OCI-LY1 (cell line): ENCODE results near the gene GLT8D1.
"Not testable (repeated sequence)": the region's sequence is repeated elsewhere in the genome, so short reads cannot be mapped to it uniquely, and the experiment has no call there.

Source experiments
- H2AFZ ChIP-seq: fragments of 200-600 bp; sonication (generic), shearing (Covaris generic); 2 replicates; pipeline ENCODE4 v1.6.0; 2014; ENCODE audit warnings: antibody characterized with exemption, mild to moderate bottlenecking, low read length
- H3F3A ChIP-seq: fragments of 200-600 bp; sonication (generic), shearing (Covaris generic); 2 replicates; pipeline ENCODE4 v1.6.0; 2014; ENCODE audit warnings: mild to moderate bottlenecking, antibody characterized with exemption, low read length, moderate library complexity; ENCODE audit not compliant: insufficient read depth
- H3K27ac ChIP-seq: fragments of 200-600 bp; sonication (generic); 2 replicates; pipeline ENCODE4 v1.5.1; 2014; ENCODE audit warnings: low read length, mixed run types, mild to moderate bottlenecking, low read depth; ENCODE audit not compliant: poor library complexity, severe bottlenecking
- H3K27me3 ChIP-seq: fragments of 200-600 bp; sonication (generic); 2 replicates; pipeline ENCODE4 v1.6.0; 2014; ENCODE audit warnings: antibody characterized with exemption, mild to moderate bottlenecking, low read length, moderate library complexity; ENCODE audit not compliant: insufficient read depth
- H3K36me3 ChIP-seq: fragments of 200-600 bp; sonication (generic); 2 replicates; pipeline ENCODE4 v1.6.1; 2014; ENCODE audit warnings: mild to moderate bottlenecking, antibody characterized with exemption, low read length, moderate library complexity, mixed read lengths; ENCODE audit not compliant: insufficient read depth
- H3K4me1 ChIP-seq: fragments of 200-600 bp; sonication (generic); 2 replicates; pipeline ENCODE4 v1.5.1; 2014; ENCODE audit warnings: mild to moderate bottlenecking, low read length, moderate library complexity; ENCODE audit not compliant: insufficient read depth, severe bottlenecking
- H3K4me2 ChIP-seq: fragments of 200-600 bp; sonication (generic), shearing (Covaris generic); 2 replicates; pipeline ENCODE4 v1.6.1; 2014; ENCODE audit warnings: low read length
- H3K4me3 ChIP-seq: fragments of 200-600 bp; sonication (generic); 2 replicates; pipeline ENCODE4 v1.5.1; 2014; ENCODE audit warnings: low read length, low read depth, mild to moderate bottlenecking, mixed read lengths; ENCODE audit not compliant: poor library complexity, severe bottlenecking
- H3K79me2 ChIP-seq: fragments of 200-600 bp; shearing (Covaris generic); 2 replicates; pipeline ENCODE4 v1.6.1; 2016; ENCODE audit warnings: mixed run types, low read length, mixed read lengths; ENCODE audit not compliant: insufficient read depth
- H3K9ac ChIP-seq: fragments of 200-600 bp; sonication (generic), shearing (Covaris generic); 2 replicates; pipeline ENCODE4 v1.6.1; 2014; ENCODE audit warnings: mild to moderate bottlenecking, low read length, mixed read lengths
- H3K9me2 ChIP-seq: fragments of 200-600 bp; sonication (generic), shearing (Covaris generic); 2 replicates; pipeline ENCODE4 v1.6.1; 2014; ENCODE audit warnings: low read depth, mild to moderate bottlenecking, low read length, mixed read lengths
- H3K9me3 ChIP-seq: fragments of 200-600 bp; shearing (Covaris generic); 2 replicates; pipeline ENCODE4 v1.6.1; 2014; ENCODE audit warnings: low read length, mixed read lengths
- H4K20me1 ChIP-seq: fragments of 200-600 bp; sonication (generic), shearing (Covaris generic); 2 replicates; pipeline ENCODE4 v1.6.0; 2016; ENCODE audit warnings: mild to moderate bottlenecking, low read length; ENCODE audit not compliant: insufficient read depth
- EZH2 ChIP-seq: fragments of 200-600 bp; sonication (generic), shearing (Covaris generic); IDR thresholded peaks from 2 replicates; pipeline ENCODE4 v1.8.0; 2017; ENCODE audit warnings: borderline replicate concordance, mixed run types, mild to moderate bottlenecking, antibody characterized with exemption, low read length, moderate library complexity, mixed read lengths
- TF ChIP-seq, protein P1 (sequence below): fragments of 200-600 bp; sonication (generic), shearing (Covaris generic); IDR thresholded peaks from 2 replicates; pipeline ENCODE4 v1.5.1; 2017; ENCODE audit warnings: mild to moderate bottlenecking, antibody characterized with exemption, low read length, moderate library complexity, mixed read lengths

GLT8D1 gene

DNA sequence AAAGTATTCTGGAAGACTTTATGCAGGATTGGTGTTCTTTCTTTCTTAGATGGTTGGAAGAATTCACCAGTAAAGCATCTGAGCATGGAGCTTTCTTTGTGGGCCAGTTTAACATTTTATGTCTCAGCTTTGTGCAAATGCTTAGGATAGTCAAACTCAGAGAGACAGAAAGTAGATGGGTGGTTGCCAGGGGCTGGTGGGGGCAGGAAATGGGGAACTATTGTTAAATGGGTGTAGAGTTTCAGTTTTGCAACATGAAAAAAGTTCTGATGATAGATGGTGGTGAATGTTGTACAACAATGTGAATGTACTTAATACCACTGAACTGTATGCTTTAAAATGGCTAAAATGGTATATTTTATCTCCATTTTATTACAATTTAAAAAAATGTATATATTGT lies 25.1 kb upstream of the GLT8D1 start:
- Histone ChIP-seq H3K27ac (no peak overlapping the region), H3F3A (no peaks in the 10 kb centered on the region), H3K79me2 (no peaks in the 10 kb centered on the region), H3K4me1 (no peaks in the 10 kb centered on the region), H3K9me2 (no peaks in the 10 kb centered on the region), H2AFZ (no peak overlapping the region), H3K9me3 (peaks cover 20% of the 10 kb centered on the region), H4K20me1 (no peaks in the 10 kb centered on the region), H3K4me2 (no peak overlapping the region), H3K27me3 (no peaks in the 10 kb centered on the region), H3K9ac (no peak overlapping the region), H3K4me3 (no peak overlapping the region), H3K36me3 (peaks cover 53% of the 10 kb centered on the region)
- TF ChIP-seq, protein P1, sequence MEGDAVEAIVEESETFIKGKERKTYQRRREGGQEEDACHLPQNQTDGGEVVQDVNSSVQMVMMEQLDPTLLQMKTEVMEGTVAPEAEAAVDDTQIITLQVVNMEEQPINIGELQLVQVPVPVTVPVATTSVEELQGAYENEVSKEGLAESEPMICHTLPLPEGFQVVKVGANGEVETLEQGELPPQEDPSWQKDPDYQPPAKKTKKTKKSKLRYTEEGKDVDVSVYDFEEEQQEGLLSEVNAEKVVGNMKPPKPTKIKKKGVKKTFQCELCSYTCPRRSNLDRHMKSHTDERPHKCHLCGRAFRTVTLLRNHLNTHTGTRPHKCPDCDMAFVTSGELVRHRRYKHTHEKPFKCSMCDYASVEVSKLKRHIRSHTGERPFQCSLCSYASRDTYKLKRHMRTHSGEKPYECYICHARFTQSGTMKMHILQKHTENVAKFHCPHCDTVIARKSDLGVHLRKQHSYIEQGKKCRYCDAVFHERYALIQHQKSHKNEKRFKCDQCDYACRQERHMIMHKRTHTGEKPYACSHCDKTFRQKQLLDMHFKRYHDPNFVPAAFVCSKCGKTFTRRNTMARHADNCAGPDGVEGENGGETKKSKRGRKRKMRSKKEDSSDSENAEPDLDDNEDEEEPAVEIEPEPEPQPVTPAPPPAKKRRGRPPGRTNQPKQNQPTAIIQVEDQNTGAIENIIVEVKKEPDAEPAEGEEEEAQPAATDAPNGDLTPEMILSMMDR = no peak

GRCh38 chr3:52728753-52729152 lies 23.2 kb upstream of the GLT8D1 start:
- not testable (repeated sequence) for H3F3A ChIP-seq

DNA sequence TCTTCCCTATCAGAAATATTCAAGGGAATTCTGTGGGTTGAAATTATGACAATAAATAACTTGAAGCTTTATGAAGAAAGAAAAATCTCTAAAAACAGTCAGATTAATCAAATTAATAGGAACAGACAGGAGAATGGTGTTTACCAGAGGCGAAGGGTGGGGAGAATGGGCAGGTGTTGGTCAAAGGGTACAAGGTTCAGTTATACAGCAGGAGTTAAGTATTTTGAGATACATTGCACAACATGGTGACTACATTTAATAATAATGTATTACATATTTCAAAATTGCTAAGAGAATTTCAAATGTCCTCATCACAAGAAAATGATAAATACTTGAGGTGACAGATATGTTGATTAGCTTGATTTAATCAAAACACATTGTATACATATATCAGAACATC lies 18.9 kb upstream of the GLT8D1 start:
- Histone ChIP-seq H3K79me2 (no peaks in the 10 kb centered on the region), H2AFZ (no peak overlapping the region), H3K9ac (no peak overlapping the region), H3K36me3 (peaks cover 13% of the 10 kb centered on the region), H3K4me3 (no peak overlapping the region), H4K20me1 (no peaks in the 10 kb centered on the region), H3K4me1 (no peaks in the 10 kb centered on the region), H3F3A (no peaks in the 10 kb centered on the region), H3K9me3 (peaks cover 6% of the 10 kb centered on the region; the same call in 1 of the 2 replicates), H3K27ac (no peak overlapping the region), H3K27me3 (no peaks in the 10 kb centered on the region), H3K9me2 (no peaks in the 10 kb centered on the region), H3K4me2 (no peak overlapping the region)
- TF ChIP-seq, protein P1 = no peak
- no peak for TF ChIP-seq EZH2

More at GRCh38 chr3:52728753-52729152, 23.2 kb upstream of the GLT8D1 start:
- H3K4me2 ChIP-seq, H3K27me3 ChIP-seq, H3K27ac ChIP-seq, H3K79me2 ChIP-seq, H2AFZ ChIP-seq, H4K20me1 ChIP-seq, H3K9ac ChIP-seq, H3K9me2 ChIP-seq, H3K4me3 ChIP-seq, H3K4me1 ChIP-seq: not testable (repeated sequence)
- H3K9me3 ChIP-seq = peaks cover 20% of the 10 kb centered on the region
- peaks cover 35% of the 10 kb centered on the region for H3K36me3 ChIP-seq

GRCh38 chr3:52723935-52724334 lies 18.3 kb upstream of the GLT8D1 start:
- H3K9ac ChIP-seq = no peak overlapping the region
- no peaks in the 10 kb centered on the region for H3K79me2 ChIP-seq
- no peaks in the 10 kb centered on the region for H3K27me3 ChIP-seq
- H4K20me1 ChIP-seq = no peaks in the 10 kb centered on the region
- H2AFZ ChIP-seq = no peak overlapping the region
- H3K9me2 ChIP-seq = no peaks in the 10 kb centered on the region
- no peaks in the 10 kb centered on the region for H3K4me1 ChIP-seq
- H3F3A ChIP-seq = no peaks in the 10 kb centered on the region
- H3K4me3 ChIP-seq = no peak overlapping the region
- no peak for TF ChIP-seq EZH2
- TF ChIP-seq, protein P1 = no peak
- H3K4me2 ChIP-seq = no peak overlapping the region
- H3K27ac ChIP-seq = no peak overlapping the region
- peaks cover 6% of the 10 kb centered on the region; the same call in 1 of the 2 replicates for H3K9me3 ChIP-seq
- peaks cover 16% of the 10 kb centered on the region for H3K36me3 ChIP-seq
